GM21576 (cell line): Measurements from ENCODE around the gene KMT2E.
"Not testable (repeated sequence)": the region's sequence is repeated elsewhere in the genome, so short reads cannot be mapped to it uniquely, and the experiment has no call there.

Experiments
- ATAC-seq: cut with Tn5 transposase; IDR thresholded peaks from one replicate; pipeline ENCODE4 v1.9.1; 2021; ENCODE audit warnings: mild to moderate bottlenecking, moderate library complexity; ENCODE audit not compliant: unreplicated experiment

Gene KMT2E

GRCh38 chr7:104983076-104983577 is 30.9 kb upstream of the KMT2E start:
- ATAC-seq: no peak

GRCh38 chr7:104983578-104984539 is 30.1 kb upstream of the KMT2E start:
- ATAC-seq: peak; percentile 88

- no peak for ATAC-seq
Measured at GRCh38 chr7:104984585-104985258, 29.3 kb upstream of the KMT2E start.

DNA sequence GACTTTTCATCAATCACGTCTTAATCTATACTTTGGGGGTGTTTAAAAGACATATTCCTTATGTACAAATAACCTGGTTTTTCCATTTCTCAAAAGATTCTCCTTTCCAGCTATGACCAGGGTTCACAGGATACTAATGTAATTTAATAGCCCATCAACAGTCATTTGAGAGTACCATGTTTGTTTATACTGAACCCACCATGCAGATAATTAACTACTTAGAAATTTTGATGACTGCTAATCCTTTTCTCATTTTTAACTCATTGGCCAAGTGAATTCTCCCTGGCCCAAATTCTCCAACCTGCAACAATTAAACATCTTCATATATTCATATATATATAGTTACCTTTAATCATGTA is 28.8 kb upstream of the KMT2E start:
- ATAC-seq: no peak

- no peak for ATAC-seq
Measured at GRCh38 chr7:104986628-104987259, 27.3 kb upstream of the KMT2E start.

- ATAC-seq: not testable (repeated sequence)
Measured at GRCh38 chr7:104987403-104987802, 26.6 kb upstream of the KMT2E start.

DNA sequence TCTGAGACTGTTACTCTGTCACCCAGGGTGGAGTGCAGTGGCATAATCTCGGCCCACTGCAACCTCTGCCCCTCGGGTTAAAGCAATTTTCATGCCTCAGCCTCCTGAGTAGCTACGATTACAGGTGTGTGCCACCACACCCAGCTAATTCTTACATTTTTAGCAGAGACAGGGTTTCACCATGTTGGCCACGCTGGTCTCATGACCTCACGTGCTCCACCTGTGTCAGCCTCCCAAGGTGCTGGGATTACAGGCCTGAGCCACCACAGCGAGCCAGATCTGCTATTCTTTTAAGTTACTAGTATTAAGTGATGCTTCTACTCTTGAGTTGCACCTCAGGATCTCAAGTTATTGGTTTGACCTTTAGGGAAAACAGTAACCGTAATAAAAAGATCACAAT is 23.0 kb upstream of the KMT2E start:
- no peak for ATAC-seq

DNA sequence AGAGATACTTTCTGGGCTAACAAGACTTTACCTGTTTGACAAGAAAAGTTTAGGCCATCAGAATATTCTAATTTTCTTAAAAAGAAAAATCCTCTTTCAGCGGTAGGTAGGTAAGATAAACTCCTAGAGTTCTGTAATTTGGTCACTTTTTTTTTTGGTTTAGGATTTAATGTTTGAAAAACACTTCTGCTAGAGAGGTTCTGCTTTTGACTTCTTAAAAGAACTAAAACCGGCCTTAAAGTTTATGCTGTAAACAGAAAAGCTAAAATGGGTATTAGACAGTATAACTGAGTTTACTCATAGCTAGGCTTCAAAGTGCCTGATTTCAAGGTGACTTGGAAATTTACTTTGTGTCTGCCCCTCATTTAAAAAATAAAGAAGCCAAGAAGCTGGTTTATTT is 21.7 kb upstream of the KMT2E start:
- no peak for ATAC-seq

- ATAC-seq: no peak
Measured at GRCh38 chr7:104993217-104993862, 20.7 kb upstream of the KMT2E start.

DNA sequence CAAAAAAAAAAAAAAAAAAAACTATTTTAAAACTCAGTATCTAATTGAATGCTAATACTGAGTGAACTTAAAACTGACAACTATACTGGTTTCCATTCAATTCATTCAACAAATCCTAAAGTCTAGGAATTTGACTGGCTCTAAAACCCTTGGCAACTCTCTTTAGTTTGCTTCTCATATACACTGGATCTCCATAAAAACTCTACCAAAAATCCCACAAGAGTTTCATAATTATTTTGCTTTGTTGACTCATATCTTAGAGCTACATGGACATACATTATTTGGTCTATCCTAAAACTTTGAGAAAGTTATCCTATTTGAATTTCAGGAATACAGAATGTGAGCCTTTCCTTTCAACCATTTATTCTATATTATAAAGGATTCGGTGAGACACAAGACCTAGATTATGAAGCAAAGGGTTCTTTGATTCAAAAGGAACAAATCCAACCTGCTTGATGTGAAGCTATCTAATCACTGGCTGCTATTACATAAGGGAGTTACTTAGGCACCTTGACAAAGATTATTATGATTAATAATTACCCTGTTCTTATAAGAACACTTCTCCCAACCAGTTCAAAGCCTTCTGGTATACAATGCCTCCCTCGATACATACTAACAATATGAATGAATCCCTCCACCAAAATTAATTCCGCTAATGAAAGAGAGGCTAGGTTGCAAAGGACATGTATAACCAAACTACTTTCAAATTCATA is 15.8 kb upstream of the KMT2E start:
- ATAC-seq: no peak

- ATAC-seq: no peak
Measured at GRCh38 chr7:105000200-105000599, 13.8 kb upstream of the KMT2E start.

GRCh38 chr7:105000927-105001336 is 13.1 kb upstream of the KMT2E start:
- no peak for ATAC-seq

DNA sequence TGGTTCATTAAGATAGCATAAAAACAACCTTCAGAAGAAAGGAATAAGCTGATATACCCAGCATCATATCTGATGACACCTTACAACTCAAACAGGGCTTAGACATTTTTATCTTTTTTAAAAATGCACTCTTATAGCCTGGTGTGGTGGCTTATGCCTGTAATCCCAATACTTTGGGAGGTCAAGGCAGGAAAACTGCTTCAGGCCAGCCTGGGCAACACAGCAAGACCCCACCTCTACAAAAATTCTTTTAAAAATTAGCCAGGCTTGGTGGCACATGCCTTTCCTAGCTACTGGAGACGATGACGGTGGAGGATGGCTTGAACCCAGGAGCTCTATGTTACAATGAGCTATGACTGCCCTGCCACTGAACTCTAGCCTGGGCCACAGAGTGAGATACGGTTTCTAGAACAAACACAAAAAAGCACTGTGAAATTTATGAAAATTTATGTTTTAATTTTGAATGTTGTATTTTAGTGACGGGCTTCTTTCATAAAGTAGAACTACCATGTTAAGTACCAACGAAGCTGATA is 12.3 kb upstream of the KMT2E start:
- no peak for ATAC-seq

GRCh38 chr7:105003275-105003674 is 10.7 kb upstream of the KMT2E start:
- ATAC-seq: no peak

- ATAC-seq: no peak
Measured at GRCh38 chr7:105003872-105004510, 10.0 kb upstream of the KMT2E start.

- ATAC-seq: not testable (repeated sequence)
Measured at GRCh38 chr7:105005006-105005405, 9.0 kb upstream of the KMT2E start.

DNA sequence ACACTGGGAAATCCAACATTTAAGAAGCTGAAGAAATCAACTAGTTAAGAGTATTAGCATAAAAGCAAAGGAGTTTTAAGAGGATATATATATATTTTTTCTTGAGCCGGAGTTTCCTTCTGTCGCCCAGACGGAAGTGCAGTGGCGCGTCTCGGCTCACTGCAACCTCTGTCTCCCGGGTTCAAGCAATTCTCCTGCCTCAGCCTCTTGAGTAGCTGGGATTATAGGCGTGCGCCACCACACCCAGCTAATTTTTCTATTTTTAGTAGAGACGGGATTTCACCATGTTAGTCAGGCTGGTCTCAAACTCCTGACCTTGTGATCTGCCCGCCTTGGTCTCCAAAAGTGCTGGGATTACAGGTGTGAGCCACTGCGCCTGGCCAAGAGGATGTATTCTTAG is 8.5 kb upstream of the KMT2E start:
- not testable (repeated sequence) for ATAC-seq

- no peak for ATAC-seq
Measured at GRCh38 chr7:105006367-105007136, 7.5 kb upstream of the KMT2E start.

- ATAC-seq: no peak
Measured at GRCh38 chr7:105007298-105007697, 6.7 kb upstream of the KMT2E start.
